ENCODE measurements around the gene CADM4.

DNA sequence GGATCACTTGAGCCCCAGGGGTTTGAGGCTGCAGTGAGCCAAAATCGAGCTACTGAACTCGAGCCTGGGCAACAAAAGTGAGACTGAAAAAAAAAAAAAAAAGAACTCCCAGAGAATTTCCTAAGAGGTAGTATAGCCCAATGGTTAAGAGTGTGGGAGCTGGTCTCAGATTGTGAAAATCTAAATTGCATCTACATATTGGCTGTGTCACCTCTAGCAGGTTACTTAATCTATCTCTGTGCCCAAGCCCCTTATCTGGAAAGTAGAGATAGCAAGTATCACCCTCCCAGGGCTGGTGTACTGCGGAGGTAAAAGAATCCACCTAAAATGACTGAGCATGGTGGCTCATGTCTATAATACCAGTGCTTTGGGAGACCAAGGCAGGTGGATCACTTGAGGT lies 34.0 kb upstream of the CADM4 start:
- no peak for TF ChIP-seq POLR2A (IDR thresholded peaks at IDR 0.05)
- TF ChIP-seq CTCF (IDR thresholded peaks at IDR 0.05): no peak

Measured in thyroid gland (tissue), 4 donors.